ENCODE results near the gene APOC3.

APOC3 gene

GRCh38 chr11:116835791-116836631, 6.3 kb downstream of the APOC3 start:
- peak; percentile 92 to 93 for DNase-seq (ENCODE audit: low read depth in 1 of 2, low spot score in 1 of 2)
- no peak for TF ChIP-seq JUND (IDR thresholded peaks at IDR 0.05; ENCODE audit: low read depth)
- in situ Hi-C loops (cut with HindIII; ENCODE audit: low pct_unique_long_range_greater_than_20kb, low sequenced_read_pairs): no loop called here

DNA sequence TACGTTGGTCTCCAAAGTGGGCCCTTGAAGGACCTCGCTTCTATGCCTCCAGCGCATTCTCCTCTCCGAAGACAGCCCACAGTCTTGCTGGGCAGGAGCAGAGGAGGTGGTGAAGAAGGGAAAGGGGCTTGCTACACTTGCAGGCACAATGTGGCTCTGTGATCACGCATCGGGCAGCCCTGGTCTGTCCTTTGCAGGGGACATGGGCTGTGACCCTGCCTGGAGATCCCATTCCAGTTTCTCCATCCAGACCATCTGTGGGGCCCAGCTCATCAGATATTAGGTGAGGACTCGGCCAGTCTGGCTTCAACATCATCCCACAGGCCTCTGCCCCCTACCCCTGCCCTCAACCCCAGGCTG, 6.9 kb downstream of the APOC3 start:
- DNase-seq (ENCODE audit: low read depth in 1 of 2, low spot score in 1 of 2): no peak
- TF ChIP-seq JUND (IDR thresholded peaks at IDR 0.05; ENCODE audit: low read depth): no peak
- in situ Hi-C loops (cut with HindIII; ENCODE audit: low pct_unique_long_range_greater_than_20kb, low sequenced_read_pairs): no loop called here

DNA sequence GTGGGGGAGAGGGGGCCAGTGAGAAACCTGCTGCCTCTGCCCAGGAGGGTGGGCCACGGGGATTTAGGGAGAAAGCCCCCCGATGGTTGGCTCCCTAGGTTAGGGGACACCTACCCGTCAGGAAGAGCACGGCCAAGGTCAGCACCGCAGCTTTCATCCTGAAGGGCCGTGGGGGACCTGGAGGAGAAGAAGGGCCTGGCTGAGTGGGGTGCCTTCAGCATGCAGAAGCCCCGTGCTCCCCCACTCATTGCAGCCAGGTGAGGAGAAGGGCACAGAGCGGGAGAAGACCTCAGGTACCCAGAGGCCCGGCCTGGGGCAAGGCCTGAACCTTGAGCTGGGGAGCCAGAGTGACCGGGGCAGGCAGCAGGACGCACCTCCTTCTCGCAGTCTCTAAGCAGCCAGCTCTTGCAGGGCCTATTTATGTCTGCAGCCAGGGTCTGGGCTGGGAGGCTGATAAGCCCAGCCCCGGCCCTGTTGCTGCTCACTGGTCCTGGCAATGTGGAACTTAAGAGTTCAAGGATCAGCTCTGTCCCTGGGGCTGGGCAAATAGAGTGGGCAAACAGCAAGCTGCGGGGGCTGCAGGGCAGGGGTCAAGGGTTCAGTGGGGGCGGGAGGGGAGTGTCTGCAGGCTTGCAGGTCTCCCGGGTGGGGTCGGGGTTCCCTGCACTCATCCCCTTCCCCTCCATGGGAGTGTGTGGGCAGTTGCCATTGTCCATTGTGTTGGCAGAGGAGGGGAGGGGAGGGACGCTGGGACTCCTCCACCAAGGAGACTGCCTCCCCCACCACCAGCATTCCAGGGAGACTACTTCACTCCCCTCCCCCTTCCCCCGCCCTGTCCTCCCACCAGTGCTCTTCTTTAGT, 7.8 kb downstream of the APOC3 start, which contains the start of gene APOA1:
TSS of gene APOA1 (minus strand) at position 392 of the 861 bp plus-strand sequence. CDS start at position 157, 235 bp downstream.
- no peak for DNase-seq (ENCODE audit: low read depth in 1 of 2, low spot score in 1 of 2)
- no peak for TF ChIP-seq JUND (IDR thresholded peaks at IDR 0.05; ENCODE audit: low read depth)
- in situ Hi-C loops (cut with HindIII; ENCODE audit: low pct_unique_long_range_greater_than_20kb, low sequenced_read_pairs): no loop called here

GRCh38 chr11:116838321-116839084, 8.8 kb downstream of the APOC3 start:
- DNase-seq (ENCODE audit: low read depth in 1 of 2, low spot score in 1 of 2): no peak
- in situ Hi-C loops (cut with HindIII; ENCODE audit: low pct_unique_long_range_greater_than_20kb, low sequenced_read_pairs): no loop called here
- no peak for TF ChIP-seq JUND (IDR thresholded peaks at IDR 0.05; ENCODE audit: low read depth)

- TF ChIP-seq JUND (IDR thresholded peaks at IDR 0.05; ENCODE audit: low read depth): no peak
- DNase-seq (ENCODE audit: low read depth in 1 of 2, low spot score in 1 of 2): peak; percentile 27 to 29
- in situ Hi-C loops (cut with HindIII; ENCODE audit: low pct_unique_long_range_greater_than_20kb, low sequenced_read_pairs): no loop called here
Observed at GRCh38 chr11:116840224-116840745, 10.6 kb downstream of the APOC3 start.

DNA sequence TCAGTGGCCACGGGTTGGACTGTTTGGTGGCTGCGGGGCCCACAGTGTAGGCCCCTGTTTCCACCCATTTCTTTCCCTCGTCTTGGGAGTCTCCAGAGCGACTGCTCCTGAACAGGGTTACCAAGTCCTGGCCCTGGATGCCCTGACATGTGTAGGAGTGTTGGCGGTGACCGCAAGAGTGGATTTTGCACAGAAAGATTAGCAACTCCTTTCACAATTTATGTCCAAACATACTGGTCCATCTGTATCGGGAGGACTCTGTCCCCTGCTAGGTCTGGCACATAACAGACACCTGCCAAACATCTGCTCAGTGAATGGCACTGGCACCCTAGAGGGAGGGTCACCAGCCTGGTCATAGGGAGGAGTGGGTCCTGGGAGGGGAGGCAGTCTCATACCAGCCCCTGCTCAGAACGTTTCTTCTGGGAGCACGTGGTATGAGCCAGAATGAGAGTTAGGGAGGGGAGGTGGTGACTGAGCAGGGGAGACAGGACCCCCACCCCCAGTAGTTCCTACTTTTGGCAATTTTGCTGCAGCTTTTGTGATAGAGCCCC, 11.1 kb downstream of the APOC3 start:
- no peak for TF ChIP-seq JUND (IDR thresholded peaks at IDR 0.05; ENCODE audit: low read depth)
- DNase-seq (ENCODE audit: low read depth in 1 of 2, low spot score in 1 of 2): no peak
- in situ Hi-C loops (cut with HindIII; ENCODE audit: low pct_unique_long_range_greater_than_20kb, low sequenced_read_pairs): no loop called here

DNA sequence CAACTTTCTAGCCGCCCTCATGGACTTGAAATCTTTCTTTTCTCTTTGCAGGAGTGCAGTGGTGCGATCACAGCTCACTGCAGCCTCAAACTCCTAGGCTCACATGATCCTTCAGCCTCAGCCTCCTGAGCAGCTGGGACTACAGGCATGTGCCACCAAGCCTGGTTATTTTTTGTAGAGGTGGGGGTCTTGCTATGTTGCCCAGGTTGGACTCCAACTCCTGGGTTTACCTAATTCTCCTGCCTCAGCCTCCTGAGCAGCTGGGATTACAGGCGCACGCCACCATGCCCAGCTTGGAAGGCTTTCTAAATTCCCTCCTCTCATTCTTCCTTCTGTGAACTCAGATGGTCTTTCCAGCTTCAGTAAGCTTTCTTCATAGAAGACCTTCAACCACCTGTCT, 12.4 kb downstream of the APOC3 start:
- no peak for DNase-seq (ENCODE audit: low read depth in 1 of 2, low spot score in 1 of 2)
- TF ChIP-seq JUND (IDR thresholded peaks at IDR 0.05; ENCODE audit: low read depth): no peak
- in situ Hi-C loops (cut with HindIII; ENCODE audit: low pct_unique_long_range_greater_than_20kb, low sequenced_read_pairs): no loop called here

- no peak for DNase-seq (ENCODE audit: low read depth in 1 of 2, low spot score in 1 of 2)
- in situ Hi-C loops (cut with HindIII; ENCODE audit: low pct_unique_long_range_greater_than_20kb, low sequenced_read_pairs): no loop called here
Observed at GRCh38 chr11:116842909-116843308, 13.2 kb downstream of the APOC3 start.

DNA sequence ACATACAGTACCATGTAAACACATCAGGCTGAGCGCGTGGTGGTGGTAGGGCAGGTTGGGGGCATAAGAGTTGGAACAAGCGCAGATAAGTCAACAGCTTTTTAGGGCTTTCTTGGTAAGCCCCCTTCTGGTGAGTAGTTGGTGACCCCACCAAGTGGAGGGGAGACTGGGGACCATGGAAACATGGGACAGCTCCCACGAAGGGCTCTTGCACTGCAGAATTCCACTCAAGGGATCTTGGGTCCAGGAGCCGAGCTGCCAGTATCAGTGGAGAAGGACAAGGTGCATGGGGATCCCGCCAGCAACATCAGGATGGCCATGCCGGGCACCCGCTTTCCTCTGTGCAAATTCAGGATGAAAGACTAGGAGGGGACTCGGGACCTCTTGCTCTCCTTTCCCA, 14.0 kb downstream of the APOC3 start:
- TF ChIP-seq JUND (IDR thresholded peaks at IDR 0.05; ENCODE audit: low read depth): no peak
- in situ Hi-C loops (cut with HindIII; ENCODE audit: low pct_unique_long_range_greater_than_20kb, low sequenced_read_pairs): no loop called here
- DNase-seq (ENCODE audit: low read depth in 1 of 2, low spot score in 1 of 2): no peak

More at GRCh38 chr11:116842909-116843308, 13.2 kb downstream of the APOC3 start:
- no peak for TF ChIP-seq JUND (IDR thresholded peaks at IDR 0.05; ENCODE audit: low read depth)

DNA sequence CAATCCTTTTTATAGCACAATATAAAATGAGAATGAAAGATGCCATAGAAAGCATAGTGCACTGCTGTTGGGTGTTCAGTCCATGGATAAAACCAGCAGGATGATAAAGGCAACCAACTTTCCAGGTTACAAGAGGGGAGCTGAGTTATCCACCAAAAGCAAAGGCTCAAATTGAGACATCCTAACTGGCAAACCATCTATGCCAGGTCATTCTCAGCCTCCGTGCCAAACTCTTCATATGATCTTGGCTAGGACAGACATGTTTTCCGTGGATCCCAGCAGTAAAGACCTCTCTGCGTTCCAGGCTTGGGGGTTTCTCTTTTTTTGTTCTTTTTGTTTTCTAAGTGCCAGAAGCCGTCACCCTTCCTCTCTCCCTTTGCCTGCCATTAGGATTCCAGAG, 15.0 kb downstream of the APOC3 start:
- no peak for DNase-seq (ENCODE audit: low read depth in 1 of 2, low spot score in 1 of 2)
- in situ Hi-C loops (cut with HindIII; ENCODE audit: low pct_unique_long_range_greater_than_20kb, low sequenced_read_pairs): no loop called here
- no peak for TF ChIP-seq JUND (IDR thresholded peaks at IDR 0.05; ENCODE audit: low read depth)

DNA sequence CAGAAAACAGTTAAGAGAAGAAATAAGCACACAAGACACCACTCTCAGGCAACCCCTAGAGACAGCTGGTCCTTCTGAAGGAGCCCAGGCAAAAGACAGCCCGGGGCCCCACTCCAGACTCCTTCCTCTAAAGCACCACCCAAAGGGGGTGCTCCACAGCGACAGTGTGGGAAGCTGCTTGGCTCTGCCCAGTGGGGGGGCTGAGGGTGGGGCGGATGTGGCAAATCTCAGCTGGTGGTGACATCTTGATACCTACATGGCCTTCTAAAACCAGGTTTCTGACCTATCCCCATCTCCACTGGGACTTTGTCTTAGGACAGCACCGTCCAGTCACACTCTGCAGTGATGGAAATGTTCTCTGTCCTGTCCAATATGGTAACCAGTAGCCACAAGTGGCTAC, 17.9 kb downstream of the APOC3 start:
- no peak for TF ChIP-seq JUND (IDR thresholded peaks at IDR 0.05; ENCODE audit: low read depth)
- in situ Hi-C loops (cut with HindIII; ENCODE audit: low pct_unique_long_range_greater_than_20kb, low sequenced_read_pairs): no loop called here
- DNase-seq (ENCODE audit: low read depth in 1 of 2, low spot score in 1 of 2): no peak

DNA sequence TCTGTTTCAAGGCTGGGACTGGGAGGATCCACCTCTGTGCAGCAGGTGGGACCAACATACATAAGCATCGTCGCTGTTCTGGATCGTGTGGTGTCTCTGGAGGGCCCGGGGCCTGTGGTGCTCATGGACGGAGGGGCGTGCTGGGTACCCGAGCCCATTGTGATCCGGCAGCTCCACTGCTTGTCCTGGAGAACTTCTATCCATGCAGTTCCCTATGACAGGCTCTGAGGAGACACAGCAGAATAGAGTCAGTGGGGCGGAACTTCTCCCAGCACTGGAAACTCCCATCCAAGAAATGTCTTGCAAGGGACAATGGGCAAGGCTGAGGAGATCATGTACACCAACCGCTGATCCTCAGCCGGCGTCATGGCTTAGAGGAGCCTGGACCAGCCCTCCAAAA, 19.4 kb downstream of the APOC3 start:
- DNase-seq (ENCODE audit: low read depth in 1 of 2, low spot score in 1 of 2): no peak
- in situ Hi-C loops (cut with HindIII; ENCODE audit: low pct_unique_long_range_greater_than_20kb, low sequenced_read_pairs): no loop called here
- no peak for TF ChIP-seq JUND (IDR thresholded peaks at IDR 0.05; ENCODE audit: low read depth)

Measured in T47D (cell line).